ENCODE data around the gene FAM76B. TPM values are rescaled to one million over a fixed set of nuclear protein-coding genes. Genes with fewer than 3 reads are reported as not detected.

FAM76B gene
- total RNA-seq, 2 donors from 2014 or later, result 5.3 to 6.6 TPM

DNA sequence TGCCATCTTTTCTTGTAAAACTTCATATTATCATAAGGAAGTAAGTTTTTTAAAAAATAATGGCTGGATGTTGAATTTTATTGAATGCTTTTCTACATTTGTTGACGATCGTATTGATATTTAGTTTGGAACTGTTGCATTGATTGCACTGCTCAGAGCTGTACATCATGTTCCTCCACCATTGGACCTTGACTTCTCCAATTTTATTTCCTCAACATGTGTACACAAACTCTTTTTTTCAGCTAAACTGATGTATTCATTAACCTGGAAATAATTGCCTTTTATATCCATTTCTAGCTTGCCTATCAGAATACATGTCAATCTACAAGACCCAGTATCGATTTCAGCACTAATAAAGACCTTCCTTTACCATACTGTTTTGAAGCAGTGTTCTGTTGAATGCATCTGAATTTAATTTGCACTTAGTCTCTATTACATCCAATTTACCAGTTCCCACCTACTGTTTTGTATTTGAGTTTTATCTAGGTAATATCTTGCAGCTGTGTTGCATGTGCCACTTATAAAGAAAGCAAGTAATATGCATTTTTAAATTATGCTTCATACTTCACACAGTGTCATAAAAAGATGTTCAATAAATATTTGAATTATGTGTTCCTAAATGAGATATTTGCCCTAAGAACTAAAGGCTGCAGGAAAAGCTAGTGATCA lies 6.2 kb upstream of the FAM76B start:
- H3K4me3 ChIP-seq, result no peak overlapping the region
- no peak overlapping the region for H3K27ac ChIP-seq
- peaks cover 5% of the 10 kb centered on the region for H3K36me3 ChIP-seq
- no peaks in the 10 kb centered on the region for H3K27me3 ChIP-seq
- peaks cover 0 to 14% of the 10 kb centered on the region in 2 donors for H3K4me1 ChIP-seq
- H3K9me3 ChIP-seq, result no peaks in the 10 kb centered on the region
- DNase-seq (ENCODE audit: low spot score), result no peak
- no peak for TF ChIP-seq CTCF (IDR thresholded peaks at IDR 0.05)

GRCh38 chr11:95794086-95794485 lies 4.5 kb upstream of the FAM76B start:
- no peak overlapping the region for H3K27ac ChIP-seq
- TF ChIP-seq CTCF (IDR thresholded peaks at IDR 0.05), result no peak
- H3K4me1 ChIP-seq, result peaks cover 0 to 14% of the 10 kb centered on the region in 2 donors
- no peak overlapping the region for H3K4me3 ChIP-seq
- no peaks in the 10 kb centered on the region for H3K36me3 ChIP-seq
- no peak for DNase-seq (ENCODE audit: low spot score)
- no peaks in the 10 kb centered on the region for H3K27me3 ChIP-seq
- H3K9me3 ChIP-seq, result no peaks in the 10 kb centered on the region

- no peaks in the 10 kb centered on the region for H3K27me3 ChIP-seq
- peaks cover 0 to 21% of the 10 kb centered on the region in 2 donors for H3K4me1 ChIP-seq
- no peak overlapping the region for H3K27ac ChIP-seq
- H3K36me3 ChIP-seq, result no peaks in the 10 kb centered on the region
- TF ChIP-seq CTCF (IDR thresholded peaks at IDR 0.05), result no peak
- no peaks in the 10 kb centered on the region for H3K9me3 ChIP-seq
- H3K4me3 ChIP-seq, result no peak overlapping the region
- DNase-seq (ENCODE audit: low spot score), result no peak
Measured at GRCh38 chr11:95793116-95793515, 3.5 kb upstream of the FAM76B start.

DNA sequence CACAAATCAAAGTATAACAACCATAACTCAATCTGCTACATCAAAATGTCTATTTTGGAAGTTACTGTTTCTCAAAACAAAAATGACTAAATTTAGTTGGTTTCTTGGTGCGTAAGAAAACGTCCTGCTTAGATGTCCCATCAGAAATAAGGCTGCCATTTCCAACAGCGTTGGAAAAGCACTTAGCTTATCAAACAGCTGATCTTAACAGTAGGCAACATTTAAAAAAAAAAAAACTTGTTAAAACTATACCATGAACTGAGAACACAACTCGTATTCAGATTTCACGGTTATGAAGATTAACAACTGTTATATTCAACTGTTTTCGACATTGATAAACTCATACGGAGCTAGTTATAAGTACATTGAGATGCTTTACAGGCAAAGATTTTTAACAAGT lies 3.1 kb upstream of the FAM76B start:
- H3K4me1 ChIP-seq, result peaks cover 0 to 22% of the 10 kb centered on the region in 2 donors
- no peaks in the 10 kb centered on the region for H3K9me3 ChIP-seq
- no peak for TF ChIP-seq CTCF (IDR thresholded peaks at IDR 0.05)
- H3K4me3 ChIP-seq, result no peak overlapping the region
- DNase-seq (ENCODE audit: low spot score), result no peak
- H3K27ac ChIP-seq, result no peak overlapping the region
- H3K27me3 ChIP-seq, result no peaks in the 10 kb centered on the region
- no peaks in the 10 kb centered on the region for H3K36me3 ChIP-seq

GRCh38 chr11:95792200-95792599 lies 2.6 kb upstream of the FAM76B start:
- Histone ChIP-seq H3K4me1 (peaks cover 0 to 22% of the 10 kb centered on the region in 2 donors), H3K4me3 (no peak overlapping the region), H3K9me3 (no peaks in the 10 kb centered on the region), H3K36me3 (no peaks in the 10 kb centered on the region), H3K27me3 (no peaks in the 10 kb centered on the region), H3K27ac (no peak overlapping the region)
- TF ChIP-seq CTCF (IDR thresholded peaks at IDR 0.05), result no peak
- no peak for DNase-seq (ENCODE audit: low spot score)

DNA sequence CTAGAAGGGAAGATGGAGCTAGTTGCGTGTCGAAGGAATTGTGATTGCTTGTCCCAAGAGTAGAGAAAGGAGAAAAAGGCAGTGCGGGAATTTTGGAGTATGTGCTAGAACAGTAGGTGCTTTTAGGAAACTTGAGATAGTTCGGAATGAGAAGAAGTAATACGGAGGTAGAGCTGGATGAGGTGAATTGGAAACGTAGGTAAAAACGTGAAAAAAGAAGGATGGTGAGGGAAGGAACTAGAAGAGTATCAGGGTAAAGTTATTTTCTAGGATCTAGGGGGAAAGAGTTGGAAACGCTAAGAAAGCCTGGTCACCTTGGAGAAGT lies 2.1 kb upstream of the FAM76B start:
- no peaks in the 10 kb centered on the region for H3K27me3 ChIP-seq
- H3K4me1 ChIP-seq, result peaks cover 0 to 22% of the 10 kb centered on the region in 2 donors
- no peak for TF ChIP-seq CTCF (IDR thresholded peaks at IDR 0.05)
- peak overlapping the region in 1 of 2 donors; percentile 94 for H3K4me3 ChIP-seq
- no peaks in the 10 kb centered on the region for H3K9me3 ChIP-seq
- no peaks in the 10 kb centered on the region for H3K36me3 ChIP-seq
- H3K27ac ChIP-seq, result no peak overlapping the region
- DNase-seq (ENCODE audit: low spot score), result no peak
